ENCODE results near the gene MICAL3.

Gene MICAL3

GRCh38 chr22:17785185-17786184 is 238.9 kb downstream of the MICAL3 start:
- peak; percentile 69 for DNase-seq

GRCh38 chr22:17784776-17785175 is 239.6 kb downstream of the MICAL3 start:
- DNase-seq = no peak

GRCh38 chr22:17783773-17784480 is 240.4 kb downstream of the MICAL3 start:
- DNase-seq = no peak

- DNase-seq = no peak
Observed at GRCh38 chr22:17783312-17783711, 241.0 kb downstream of the MICAL3 start.

GRCh38 chr22:17782621-17783020 is 241.7 kb downstream of the MICAL3 start:
- no peak for DNase-seq

- no peak for DNase-seq
Observed at GRCh38 chr22:17782158-17782557, 242.2 kb downstream of the MICAL3 start.

GRCh38 chr22:17781319-17782031 is 242.9 kb downstream of the MICAL3 start:
- DNase-seq = peak; percentile 64

GRCh38 chr22:17780741-17781318 is 243.5 kb downstream of the MICAL3 start:
- DNase-seq = no peak

- DNase-seq = no peak
Observed at GRCh38 chr22:17780116-17780740, 244.1 kb downstream of the MICAL3 start.

GRCh38 chr22:17779286-17780115 is 244.9 kb downstream of the MICAL3 start:
- DNase-seq = peak; percentile 70

- no peak for DNase-seq
Observed at GRCh38 chr22:17778412-17778976, 245.9 kb downstream of the MICAL3 start.

- no peak for DNase-seq
Observed at GRCh38 chr22:17777717-17778044, 246.7 kb downstream of the MICAL3 start.

GRCh38 chr22:17777005-17777716 is 247.2 kb downstream of the MICAL3 start:
- DNase-seq = peak; percentile 86

GRCh38 chr22:17775781-17776465 is 248.4 kb downstream of the MICAL3 start:
- DNase-seq = no peak

- no peak for DNase-seq
Observed at GRCh38 chr22:17774926-17775685, 249.3 kb downstream of the MICAL3 start.

GRCh38 chr22:17774206-17774925 is 250.0 kb downstream of the MICAL3 start, which contains the start of gene BID:
TSS of gene BID (minus strand) at chr22:17774469. CDS start at chr22:17750116, 24,353 bp downstream.
- DNase-seq = no peak

GRCh38 chr22:17773606-17774205 is 250.7 kb downstream of the MICAL3 start:
- peak; percentile 58 for DNase-seq

All from activated CD4-positive, alpha-beta T cell treated with anti-CD3 and anti-CD28 coated beads, Interleukin-2, amount 50 U/mL, for 16 hours (primary cell).